ENCODE data around the gene RBM43. TPM values are rescaled to one million over a fixed set of nuclear protein-coding genes. Genes with fewer than 3 reads are reported as not detected.
"Not testable (repeated sequence)": the region's sequence is repeated elsewhere in the genome, so short reads cannot be mapped to it uniquely, and the experiment has no call there.

Gene RBM43
- 1.5 TPM for total RNA-seq
- long read RNA-seq, partial matches to known transcripts: 0 of 1 reads
- long read RNA-seq, other reads (novel, unspliced or antisense): 1 of 1 reads

DNA sequence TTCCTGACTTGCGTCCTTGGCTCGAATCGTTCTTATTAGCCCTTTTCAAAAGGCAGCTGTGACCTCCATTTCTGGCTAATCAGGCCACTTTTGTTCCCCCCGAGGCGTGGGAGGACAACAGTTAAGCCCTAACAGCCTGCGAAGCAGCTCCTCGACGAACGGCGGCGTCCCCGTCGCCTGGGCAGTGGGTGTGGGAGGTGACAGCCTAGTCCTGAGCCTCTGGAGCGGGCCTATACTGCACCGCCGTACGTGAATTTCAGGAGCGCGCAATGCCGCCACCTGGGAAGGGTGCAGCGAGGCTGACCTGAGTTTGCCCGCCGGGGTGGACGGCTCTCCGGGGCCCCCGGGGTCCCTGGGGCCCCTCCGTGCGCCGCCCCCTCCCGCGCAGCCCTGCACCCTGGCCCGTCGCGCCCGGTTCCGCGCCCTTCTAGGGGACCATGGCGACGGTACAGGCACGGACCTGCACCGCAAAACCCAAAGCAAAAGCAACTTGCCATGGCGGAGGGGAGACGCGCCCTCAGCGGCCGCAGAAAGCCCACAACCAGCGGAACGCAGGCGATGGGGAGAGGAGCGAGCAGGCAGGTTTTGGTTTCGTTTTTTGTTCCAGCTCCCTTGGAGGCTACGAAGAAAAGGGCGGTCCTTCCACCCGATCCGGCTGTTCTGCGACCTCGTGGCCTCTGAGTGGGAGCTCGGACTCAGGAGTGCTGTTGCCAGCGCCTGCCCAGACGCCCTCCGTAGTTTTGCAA is at the start of gene RBM43:
RBM43 (minus strand) TSS at position 633 of the 746 bp plus-strand sequence; CDS start at position 497, 136 bp downstream.
- peak; percentile 93 for DNase-seq (ENCODE audit: low spot score)

DNA sequence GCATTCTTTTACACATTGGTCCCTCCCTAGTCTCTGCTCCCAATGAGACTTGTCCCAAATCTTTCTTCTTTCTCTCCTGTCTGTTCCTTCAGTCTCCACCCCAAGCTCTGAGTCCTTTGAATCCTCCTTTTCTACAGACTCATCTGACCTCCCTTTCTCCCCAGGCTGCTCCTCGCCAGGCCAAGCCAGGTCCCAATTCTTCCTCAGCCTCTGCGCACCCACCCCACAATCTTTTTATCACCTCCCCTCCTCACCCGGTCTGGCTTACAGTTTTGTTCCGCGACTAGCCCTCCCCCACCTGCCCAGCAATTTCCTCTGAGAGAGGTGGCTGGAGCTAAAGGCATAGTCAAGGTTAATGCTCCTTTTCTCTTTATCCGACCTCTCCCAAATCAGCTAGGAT is 48.6 kb upstream of the RBM43 start:
- DNase-seq (ENCODE audit: low spot score); intact Hi-C loops (cut with DNase I): not testable (repeated sequence)

More for the DNA sequence above, at the start of gene RBM43:
- intact Hi-C loops (cut with DNase I): loop anchor here (1.0 to 2.0 kb wide), 2 partner anchors 28 to 147 kb away; partner anchors contain the start of genes NMI and RIF1

DNA sequence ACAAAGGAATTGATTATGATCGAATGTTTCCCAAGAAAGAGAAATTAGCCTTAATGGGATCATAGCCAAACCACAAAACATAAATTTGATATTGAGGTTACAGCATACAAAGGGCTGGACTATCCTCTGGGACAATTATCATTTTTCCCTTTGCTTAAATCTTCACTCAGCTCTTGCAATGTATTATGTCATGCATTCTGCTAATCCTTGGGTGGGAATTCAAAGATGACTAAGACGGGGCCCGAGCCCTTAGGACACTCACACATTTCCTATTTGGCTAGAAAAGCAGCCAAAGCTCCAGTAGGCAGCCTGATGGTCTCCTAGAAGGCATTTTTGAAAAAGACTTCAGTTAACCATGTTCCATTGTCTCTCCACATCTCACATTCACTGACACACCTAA is 45.0 kb upstream of the RBM43 start:
- no peak for DNase-seq (ENCODE audit: low spot score)
- intact Hi-C loops (cut with DNase I): no loop called here

DNA sequence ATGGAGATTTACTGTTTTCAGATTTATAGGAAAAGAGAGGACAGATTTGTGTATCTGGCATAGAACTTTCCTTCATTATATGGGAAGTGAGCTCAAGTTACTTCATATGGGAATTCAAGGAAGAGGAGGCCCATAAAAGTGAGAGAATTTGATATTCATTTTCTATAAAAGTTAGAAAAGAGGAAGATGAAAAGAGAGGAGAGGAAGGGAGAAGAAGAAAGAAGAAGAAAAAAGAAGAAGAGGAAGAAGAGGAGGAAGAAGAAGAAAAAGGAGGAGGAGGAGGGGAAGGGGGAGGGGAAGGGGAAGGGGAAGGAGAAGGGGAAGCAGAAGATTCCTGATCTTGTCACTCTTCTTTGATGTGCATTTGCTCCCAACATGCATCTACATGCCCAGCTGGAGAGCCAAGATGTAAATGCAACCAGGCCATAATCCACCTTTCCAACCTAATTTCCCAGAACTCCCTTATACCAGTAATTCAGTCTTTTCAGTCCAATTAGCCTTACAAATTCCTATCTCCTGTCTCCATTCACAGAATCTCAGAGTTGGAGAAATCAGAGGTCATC is 43.5 kb upstream of the RBM43 start:
- no peak for DNase-seq (ENCODE audit: low spot score)
- intact Hi-C loops (cut with DNase I): no loop called here

DNA sequence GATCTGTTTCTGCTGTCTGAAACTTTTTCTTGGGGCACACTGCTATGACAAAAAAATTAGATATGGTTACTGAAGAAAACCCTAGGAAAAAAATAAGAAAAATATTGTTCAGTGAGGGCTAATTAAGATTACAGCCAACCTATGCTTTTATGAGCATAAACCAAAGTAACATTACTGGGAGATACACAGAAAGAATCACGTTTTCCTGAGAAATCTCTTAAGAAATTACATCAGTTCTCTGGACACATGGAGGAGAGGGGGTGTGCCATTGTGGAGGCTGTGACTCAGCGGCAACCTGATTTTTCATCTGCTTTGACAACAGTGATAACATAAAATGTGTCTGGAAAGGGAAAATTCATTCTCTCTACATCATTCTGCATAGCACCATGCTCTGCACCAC is 41.2 kb upstream of the RBM43 start:
- DNase-seq (ENCODE audit: low spot score): no peak
- intact Hi-C loops (cut with DNase I): no loop called here

DNA sequence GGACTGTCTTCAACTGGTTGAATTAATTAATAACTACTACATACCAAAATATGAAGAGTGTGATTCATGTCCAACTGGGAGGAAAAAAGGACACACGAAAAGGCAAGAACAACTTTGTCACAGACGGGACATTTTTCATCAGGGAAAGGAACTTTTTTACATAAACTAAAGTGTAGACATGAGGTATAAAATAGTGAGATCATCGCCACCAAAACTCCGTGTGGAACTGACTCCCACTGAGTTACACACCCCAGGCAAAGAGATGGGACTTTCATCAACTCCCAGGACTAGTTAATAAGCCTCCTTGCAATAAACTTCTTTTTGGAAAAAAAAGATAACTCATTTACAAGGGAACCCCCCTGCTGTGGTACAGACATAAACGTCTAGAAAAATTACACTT is 40.7 kb upstream of the RBM43 start:
- intact Hi-C loops (cut with DNase I): no loop called here
- no peak for DNase-seq (ENCODE audit: low spot score)

DNA sequence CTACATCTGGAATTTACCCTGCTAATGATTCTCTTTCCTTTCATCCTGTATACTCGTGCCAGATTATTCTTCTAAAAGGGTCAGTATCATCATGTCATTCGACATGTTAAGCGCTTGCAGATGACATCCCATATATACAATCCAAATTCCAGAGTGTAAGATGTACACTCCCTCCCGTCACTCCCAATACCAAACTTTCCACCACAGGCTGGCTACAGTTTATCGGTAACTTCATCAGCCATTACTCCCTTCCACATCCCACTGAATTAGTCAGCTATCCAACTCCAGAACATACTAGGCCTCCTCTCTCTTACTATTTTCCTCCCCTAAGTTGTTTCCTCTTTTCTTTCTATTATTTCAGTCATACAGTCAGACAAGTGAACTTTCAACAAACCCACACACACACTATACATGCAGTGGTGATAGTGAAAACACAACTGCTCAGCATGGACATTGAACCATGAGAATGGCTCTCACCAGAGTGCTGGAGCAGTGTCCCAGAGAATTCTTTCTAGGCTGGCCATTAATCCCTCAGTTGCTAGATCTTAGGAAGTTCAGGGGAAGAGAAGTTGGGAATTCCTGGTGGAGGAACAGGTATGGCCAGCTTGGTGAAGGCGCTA is 38.4 kb upstream of the RBM43 start:
- intact Hi-C loops (cut with DNase I): no loop called here
- DNase-seq (ENCODE audit: low spot score): no peak

DNA sequence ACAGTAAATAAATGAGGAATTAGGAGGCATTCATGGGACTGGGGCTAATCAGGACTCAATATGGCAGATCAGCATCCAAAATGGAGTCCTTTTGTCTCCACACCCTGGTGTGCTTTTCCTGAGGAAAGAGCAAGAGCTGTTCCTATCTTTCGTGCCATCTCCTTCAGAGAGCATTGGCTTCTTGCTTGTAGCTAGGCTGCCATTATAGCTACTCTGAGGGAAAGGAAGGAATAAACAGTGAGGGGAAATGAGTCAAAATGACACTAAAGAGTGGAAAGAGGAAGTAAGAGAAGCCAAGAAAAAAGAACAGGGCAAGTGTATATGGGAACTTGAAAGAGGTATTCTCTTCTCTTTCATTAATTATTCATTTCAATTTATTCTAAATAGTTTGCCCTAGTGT is 36.2 kb upstream of the RBM43 start:
- no peak for DNase-seq (ENCODE audit: low spot score)
- intact Hi-C loops (cut with DNase I): no loop called here

DNA sequence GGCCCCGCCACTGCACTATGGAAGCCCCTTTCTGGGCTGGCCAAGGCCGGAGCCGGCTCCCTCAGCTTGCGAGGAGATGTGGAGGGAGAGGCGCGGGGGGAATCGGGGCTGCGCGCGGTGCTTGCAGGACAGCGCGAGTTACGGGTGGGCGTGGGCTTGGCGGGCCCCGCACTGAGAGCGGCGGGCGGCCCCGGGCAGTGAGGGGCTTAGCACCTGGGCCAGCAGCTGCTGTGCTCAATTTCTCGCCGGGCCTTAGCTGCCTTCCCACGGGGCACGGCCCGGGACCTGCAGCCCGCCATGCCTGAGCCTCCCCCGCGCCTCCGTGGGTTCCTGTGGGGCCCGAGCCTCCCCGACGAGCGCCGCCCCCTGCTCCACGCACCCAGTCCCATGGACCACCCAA is 34.3 kb upstream of the RBM43 start:
- intact Hi-C loops (cut with DNase I); DNase-seq (ENCODE audit: low spot score): not testable (repeated sequence)

DNA sequence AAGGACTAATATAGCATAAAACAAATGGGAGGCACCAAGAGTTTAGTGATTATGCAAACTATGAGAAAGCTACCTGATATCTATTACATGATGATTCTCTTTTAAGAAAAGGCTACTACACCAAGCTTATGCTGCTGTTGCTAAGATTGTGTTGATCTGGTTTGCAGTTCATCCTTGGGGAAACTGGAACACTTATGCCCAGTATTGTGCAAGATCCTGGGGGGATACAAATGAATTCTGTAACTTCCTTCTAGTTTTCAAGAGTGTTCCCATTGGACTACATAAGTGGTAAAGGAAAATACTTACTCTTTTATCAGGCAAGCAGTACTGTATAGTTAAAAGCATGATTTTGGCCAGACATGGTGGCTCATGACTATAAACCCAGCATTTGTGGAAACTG is 30.9 kb upstream of the RBM43 start:
- intact Hi-C loops (cut with DNase I): no loop called here

DNA sequence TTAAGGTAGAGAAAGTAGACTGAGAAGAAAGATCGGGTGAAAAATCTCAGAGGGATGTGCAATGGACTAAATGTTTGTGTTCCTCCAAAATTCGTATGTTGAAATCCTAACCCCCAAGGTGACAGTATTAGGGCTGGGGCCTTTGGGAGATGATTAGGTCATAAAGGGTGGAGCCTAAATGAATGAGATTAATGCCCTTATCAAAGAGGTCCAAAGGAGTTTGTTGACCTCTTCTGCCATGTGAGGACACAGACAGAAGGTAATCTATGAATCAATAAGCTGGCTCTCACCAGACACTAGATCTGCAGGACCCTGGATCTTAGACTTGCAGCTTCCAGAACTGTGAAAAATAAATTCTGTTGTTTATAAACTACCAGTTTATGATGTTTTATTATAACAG is 30.5 kb upstream of the RBM43 start:
- intact Hi-C loops (cut with DNase I): no loop called here
- no peak for DNase-seq (ENCODE audit: low spot score)

More for the DNA sequence above, 30.9 kb upstream of the RBM43 start:
- no peak for DNase-seq (ENCODE audit: low spot score)

DNA sequence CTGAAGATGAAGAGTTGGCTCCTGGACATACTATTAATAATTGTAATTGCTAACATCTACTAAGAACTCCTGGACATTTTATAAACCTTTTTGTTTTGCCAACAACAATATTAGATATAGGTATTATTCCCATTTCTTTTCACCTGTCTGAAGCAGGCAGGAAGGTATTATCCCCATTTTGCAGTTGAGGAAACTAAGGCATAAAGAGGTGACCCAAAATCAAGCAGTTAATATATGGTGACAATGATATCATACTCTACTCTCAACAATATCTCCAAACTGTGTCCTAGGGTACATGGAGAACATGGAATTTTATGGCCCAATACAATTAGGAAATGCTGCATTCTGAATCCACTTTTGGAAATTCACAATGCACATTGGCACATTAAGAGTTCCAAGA is 29.6 kb upstream of the RBM43 start:
- intact Hi-C loops (cut with DNase I): no loop called here
- DNase-seq (ENCODE audit: low spot score): no peak

DNA sequence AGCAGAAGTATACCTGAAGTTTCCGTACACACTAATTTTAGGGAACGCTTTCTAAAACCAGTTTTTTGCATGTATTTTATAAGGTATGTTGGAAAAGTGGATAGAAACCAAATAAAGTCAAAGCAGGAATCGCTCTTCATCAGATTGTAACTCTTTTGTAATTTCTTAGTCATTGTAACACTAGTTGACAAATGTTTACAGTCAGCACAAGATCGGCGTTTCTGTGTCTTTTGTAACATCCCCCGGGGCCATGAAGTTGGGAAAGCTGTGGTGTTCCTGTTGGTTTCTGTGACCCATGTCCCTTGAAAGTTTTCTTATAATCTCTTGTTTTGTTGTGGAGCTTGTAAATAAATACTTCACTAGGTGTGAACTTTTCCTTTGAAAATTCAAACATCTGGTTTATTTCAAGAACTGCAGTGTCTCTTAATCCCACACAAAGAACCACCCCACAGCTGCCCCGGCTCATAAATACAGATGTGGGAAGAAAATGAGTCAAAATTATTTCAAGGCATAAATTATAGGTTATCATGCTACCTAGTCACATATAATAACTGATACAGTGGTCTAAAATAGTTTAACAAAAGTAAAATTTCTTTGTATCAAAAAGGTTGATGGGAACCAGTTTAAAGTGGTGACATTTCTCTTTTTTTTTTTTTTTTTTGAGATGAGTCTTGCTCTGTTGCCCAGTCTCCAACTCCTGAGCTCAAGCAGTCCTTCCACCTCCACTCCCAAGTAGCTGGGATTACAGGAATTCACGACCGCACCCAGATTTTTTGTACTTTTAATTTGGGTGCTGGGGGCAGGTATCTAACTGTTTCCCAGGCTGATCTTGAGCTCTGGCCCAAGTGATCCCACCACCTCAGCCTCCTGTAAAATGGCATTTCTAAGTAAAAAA is 28.6 kb upstream of the RBM43 start:
- DNase-seq (ENCODE audit: low spot score): no peak
- intact Hi-C loops (cut with DNase I): loop anchor here (1.0 to 2.0 kb wide), 2 partner anchors 29 to 121 kb away; partner anchors contain the start of gene RBM43

DNA sequence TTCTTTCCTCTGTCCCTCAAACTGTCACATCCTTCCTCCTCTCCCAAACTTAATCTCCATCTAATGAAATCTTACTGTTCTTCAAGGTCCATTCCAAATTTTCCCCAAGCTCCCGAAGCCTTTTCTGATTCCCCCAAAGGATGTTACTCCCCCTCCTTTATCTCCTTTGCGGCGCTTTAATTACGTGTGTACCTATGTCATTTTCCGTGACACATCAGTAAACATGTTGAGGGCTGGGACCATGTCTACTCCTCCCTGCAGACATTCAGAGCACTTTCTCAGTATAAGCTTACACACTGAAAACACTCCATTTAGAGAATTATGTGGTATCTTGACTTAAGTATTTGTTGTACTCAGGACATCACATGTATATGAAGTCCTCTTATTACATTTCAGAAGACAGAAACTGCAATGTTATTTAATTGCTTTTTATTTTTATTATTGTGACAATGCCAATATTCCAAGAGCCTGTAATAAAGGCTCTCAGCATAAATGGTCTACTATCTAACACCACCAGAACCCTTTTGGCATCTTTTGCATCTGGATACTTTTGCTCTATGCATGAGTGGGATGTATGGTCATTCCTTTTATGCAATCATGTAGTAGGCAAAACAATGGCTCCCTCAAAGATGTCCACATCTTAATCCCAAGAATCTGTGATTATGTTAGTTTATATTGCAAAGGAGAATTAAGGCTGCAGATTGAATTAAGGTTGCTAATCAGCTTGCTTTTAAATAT is 26.0 kb upstream of the RBM43 start:
- intact Hi-C loops (cut with DNase I): loop anchor here (2.0 kb wide), 1 partner anchor 123 kb away; no protein-coding TSS in a partner anchor
- DNase-seq (ENCODE audit: low spot score): no peak

DNA sequence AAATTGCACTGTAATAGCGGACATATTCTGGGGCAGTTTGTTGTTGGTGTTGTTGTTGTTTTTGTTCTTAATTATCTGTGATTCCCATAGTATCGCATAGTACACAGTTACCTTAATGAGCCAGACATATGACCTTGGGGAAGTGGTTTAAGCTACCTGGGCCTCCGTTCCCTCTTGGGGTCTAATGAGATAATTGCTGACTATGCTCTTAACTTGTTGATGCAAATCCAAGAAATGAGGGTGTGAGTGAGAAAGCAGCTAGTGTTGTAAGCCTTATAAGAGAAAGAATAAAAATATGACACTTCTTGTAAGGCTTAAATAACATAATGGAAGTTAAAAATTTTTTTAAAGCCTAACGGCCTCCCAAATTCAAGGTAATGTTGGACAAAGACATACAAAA is 20.7 kb upstream of the RBM43 start:
- no peak for DNase-seq (ENCODE audit: low spot score)
- intact Hi-C loops (cut with DNase I): no loop called here

DNA sequence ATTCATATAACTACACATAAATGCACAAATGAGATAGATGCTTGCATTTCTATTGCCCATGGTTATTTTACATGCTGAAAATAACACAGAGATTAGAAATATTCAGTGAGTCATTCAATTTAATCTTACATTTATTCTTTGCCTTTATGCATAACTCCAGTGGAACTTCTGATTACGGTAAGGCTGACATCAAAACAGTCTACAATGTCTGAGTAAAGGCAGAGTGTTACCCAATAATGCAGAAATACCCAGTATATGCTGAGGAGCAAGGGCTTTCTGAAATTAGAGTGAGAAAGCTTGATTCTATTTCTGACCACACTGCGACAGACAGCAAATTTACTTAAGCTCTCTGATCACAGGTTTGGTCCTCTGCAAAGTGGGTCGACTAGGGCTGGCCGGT is 18.6 kb upstream of the RBM43 start:
- intact Hi-C loops (cut with DNase I): no loop called here
- DNase-seq (ENCODE audit: low spot score): no peak

DNA sequence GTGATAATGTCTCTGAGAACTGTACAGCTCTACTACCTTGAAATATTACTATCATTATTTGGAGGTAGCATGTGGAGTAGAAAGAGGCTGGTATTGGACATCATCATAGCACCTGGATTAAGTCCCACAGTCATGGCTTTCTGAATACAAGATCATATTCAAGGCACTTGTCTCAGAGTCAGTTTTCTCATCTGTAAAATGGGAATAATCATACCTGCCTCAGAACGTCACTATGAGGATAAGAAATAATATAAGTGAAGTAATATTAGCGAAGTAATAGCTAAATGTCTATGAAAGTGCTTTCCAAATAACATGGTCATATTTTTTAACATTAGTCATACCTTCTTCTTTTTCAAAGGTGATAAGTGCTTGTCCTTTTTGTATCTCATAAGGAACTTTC is 16.8 kb upstream of the RBM43 start:
- intact Hi-C loops (cut with DNase I): no loop called here
- DNase-seq (ENCODE audit: low spot score): no peak

DNA sequence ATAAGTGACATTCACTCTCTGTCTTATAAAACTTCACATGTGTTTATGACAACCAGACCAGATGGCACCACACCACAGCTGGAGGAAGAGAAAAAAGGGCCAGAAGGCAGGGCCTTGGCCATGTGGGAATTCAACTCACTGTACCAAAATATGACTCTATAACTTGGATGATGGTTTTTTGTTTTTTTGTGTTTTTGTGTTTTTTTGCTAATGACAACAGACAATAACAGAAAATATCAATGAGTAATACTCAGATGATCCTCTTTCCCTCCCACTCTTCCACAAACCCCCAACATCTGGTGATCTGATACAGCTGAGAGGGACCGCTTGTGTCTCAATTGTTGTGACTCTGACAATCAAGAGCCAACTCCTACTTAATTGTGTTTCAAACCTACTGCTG is 15.4 kb upstream of the RBM43 start:
- no peak for DNase-seq (ENCODE audit: low spot score)
- intact Hi-C loops (cut with DNase I): no loop called here

DNA sequence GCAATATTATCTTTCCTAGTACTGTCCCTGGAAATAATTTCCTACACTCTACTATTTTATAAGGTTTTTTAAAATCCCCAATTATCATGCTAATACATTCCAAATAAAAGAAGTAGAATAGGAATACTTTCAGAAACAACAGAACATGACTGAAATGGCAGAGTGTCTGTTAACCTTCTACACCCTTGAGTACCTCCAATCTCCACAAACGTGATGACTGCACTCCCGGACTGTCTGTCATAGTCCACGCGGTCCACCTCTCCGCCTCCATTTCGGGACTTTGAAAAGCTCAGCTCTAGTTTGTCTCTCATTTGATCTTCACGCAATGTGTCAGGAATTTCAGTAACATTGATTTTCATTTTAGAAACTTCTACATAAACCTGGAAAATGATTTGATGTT is 13.6 kb upstream of the RBM43 start:
- intact Hi-C loops (cut with DNase I): no loop called here
- DNase-seq (ENCODE audit: low spot score): no peak
